NCI-H345 treated with DMSO at 0.1 percent for 48 hours (cell line): ENCODE data around the gene FTO.

ENCODE experiments used
- DNase-seq: peaks from one replicate; lab custom pipeline; 2025; ENCODE audit not compliant: unreplicated experiment; lab: John Stamatoyannopoulos, UW

The FTO gene

DNA sequence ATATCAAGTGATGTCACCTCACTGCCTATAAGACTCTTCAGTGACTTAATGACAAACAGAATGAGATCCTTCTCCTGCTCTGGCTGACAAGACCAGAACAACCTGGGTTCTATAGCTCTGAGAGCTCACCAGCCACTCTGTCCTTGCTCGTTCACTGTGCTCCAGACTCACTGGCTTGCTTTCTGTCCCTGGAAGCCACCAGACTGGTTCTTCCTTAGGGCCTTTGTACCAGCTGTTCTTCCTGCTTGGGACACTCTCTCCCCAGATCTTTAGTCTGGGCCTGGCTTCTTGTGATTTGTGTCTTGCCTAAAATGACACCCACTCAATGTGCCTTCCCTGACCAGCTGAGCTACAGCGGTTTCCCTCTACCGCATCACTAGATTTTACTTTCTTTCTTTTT is 76.1 kb downstream of the FTO start:
- DNase-seq = no peak

GRCh38 chr16:53781023-53781605 is 77.2 kb downstream of the FTO start:
- DNase-seq = no peak

DNA sequence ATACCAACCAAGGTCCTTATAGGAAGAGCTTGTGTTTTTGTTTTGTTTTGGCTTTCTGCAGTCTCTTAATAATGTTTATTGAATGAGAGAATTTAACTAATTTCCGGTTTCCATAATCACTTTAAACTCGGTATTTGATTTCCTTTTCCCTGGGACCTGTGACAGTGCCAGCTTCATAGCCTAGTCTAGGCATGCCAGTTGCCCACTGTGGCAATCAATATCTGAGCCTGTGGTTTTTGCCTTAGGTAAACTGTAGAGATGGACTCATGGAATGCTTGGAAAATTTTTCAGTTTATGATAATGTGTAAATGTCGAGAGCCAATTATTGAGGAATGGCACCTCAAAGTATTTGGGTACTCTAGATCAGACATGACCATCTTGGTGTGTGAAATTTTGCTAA is 78.2 kb downstream of the FTO start:
- DNase-seq = no peak

DNA sequence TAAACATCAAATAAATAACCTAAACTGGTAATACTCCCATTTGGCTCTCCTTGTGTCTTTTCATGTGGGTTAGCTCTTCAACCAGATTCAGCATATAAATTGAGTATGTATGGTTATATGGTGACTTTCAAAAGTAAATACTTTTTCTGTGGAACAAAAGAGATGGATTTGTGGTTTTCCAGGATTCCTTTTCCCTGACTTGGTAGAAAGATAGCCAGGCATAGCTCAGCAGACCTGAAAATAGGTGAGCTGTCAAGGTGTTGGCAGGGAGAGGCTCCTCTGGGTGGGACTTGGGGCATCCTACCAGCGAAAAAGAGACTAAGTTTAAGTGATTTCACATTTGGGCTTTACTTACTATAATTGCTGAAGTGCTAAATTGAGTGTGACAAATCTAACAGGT is 80.3 kb downstream of the FTO start:
- no peak for DNase-seq

DNA sequence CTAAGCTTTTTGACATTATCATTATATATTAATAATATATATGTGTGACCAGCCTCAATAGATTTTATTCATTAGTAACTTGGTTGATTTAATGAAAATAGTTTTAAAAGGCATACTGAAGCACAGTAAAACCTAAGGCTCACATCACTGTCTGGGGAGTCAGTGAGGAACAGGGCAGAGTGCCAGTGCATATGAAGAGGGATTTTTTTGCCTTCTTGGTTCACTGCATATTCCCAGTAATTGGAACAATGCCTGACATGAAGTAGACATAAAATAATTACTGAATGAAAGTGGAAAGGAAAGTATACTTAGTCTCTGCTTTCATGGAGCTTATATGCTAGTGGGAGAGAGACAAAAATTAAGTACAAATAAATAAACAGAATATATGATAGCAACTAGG is 81.1 kb downstream of the FTO start:
- no peak for DNase-seq

DNA sequence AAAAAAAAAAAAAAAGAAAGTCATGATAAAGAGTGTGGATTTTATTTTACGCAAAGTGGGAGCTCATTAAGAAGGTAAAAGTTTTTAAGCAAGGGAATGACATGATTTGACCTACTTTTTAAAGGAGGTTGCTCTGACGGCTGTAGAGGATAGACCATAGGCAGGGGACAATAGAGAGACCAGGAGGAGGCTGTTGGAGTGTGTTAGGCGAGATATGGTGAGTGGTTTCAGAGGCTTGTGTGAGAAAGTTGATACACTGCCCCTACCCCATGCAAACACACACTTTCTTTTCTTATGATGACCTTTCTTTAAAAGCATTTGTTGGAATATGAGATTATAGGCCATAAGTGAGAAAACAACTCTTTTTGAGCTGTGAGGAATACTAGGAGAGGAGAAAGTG is 82.0 kb downstream of the FTO start:
- no peak for DNase-seq

DNA sequence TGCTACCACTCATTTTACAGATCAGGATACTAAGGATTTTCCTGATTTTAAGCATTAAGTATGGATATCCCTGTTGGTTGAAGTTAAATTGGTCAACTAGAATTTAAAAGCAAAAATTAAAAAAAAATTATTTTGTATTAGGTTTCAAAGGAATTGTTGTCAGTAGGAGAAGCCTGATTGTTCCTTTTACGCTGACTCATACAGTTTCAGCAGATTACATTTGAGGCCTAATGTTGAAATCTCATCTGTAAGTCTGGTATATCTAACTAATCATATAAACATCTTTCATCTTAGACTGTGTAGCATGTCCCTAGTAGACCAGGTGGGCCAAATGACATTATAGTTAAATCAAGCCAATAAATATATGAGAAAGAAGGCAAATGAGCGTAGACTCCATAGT is 83.5 kb downstream of the FTO start:
- no peak for DNase-seq

DNA sequence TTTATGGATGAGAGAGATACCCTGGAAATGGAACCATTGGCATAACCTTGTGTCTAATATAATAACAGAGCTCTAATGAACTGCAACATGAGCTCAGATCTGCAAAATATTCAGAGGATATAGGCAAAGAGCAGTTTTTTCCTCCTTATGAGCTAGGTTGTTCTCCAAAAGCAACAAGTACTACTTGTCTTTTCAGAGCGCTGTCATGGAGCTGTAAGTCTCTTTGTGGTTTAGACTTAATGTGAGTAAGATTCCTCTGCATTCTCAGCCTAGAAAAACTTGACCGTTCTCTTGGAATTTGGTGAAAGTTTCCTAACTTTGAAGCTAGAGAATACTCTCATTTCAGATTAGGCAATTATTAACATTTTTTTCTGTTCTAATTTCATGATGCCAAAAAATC is 85.2 kb downstream of the FTO start:
- DNase-seq = no peak

- DNase-seq = no peak
Measured at GRCh38 chr16:53792161-53792951, 88.4 kb downstream of the FTO start.

GRCh38 chr16:53803451-53803850 is 99.5 kb downstream of the FTO start:
- no peak for DNase-seq

GRCh38 chr16:53803998-53804397 is 100.0 kb downstream of the FTO start:
- DNase-seq = no peak

DNA sequence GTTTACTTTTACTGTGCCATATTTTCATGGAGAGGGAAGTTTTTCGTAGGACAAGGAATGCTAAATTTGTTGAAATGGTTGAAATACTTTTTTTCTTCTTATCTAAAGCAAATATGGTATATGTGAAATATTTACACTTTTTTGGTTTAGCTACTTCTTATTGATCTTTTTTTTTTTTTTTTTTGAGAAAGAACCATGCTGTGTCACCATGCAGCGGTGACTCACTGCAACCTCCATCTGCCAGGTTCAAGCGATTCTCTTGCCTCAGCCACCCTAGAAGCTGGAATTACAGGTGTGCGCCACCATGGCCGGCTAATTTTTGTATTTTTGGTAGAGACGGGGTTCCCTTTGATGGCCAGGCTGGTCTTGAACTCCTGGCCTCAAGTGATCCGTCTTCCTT is 100.5 kb downstream of the FTO start:
- no peak for DNase-seq

- no peak for DNase-seq
Measured at GRCh38 chr16:53805113-53805512, 101.2 kb downstream of the FTO start.

DNA sequence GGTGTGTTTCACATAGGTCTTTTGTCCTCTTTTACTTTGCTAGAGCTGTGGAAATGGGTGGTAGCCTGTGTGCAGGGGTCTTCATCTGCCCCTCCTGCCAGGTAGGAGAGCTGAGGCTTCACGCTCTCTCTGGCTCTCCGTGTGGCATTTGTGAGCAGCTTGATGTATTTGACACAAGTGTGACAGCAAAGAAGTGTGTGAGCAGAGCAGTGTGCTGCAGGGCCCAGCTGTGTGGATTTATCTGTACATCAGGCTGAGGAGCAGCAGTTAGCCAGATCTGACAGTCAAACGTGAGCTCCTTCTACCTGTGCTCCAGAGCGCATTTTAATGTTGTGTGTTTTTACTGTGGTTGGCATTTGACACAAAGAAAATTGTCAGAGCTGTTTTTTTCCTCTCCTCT is 101.8 kb downstream of the FTO start:
- DNase-seq = no peak

DNA sequence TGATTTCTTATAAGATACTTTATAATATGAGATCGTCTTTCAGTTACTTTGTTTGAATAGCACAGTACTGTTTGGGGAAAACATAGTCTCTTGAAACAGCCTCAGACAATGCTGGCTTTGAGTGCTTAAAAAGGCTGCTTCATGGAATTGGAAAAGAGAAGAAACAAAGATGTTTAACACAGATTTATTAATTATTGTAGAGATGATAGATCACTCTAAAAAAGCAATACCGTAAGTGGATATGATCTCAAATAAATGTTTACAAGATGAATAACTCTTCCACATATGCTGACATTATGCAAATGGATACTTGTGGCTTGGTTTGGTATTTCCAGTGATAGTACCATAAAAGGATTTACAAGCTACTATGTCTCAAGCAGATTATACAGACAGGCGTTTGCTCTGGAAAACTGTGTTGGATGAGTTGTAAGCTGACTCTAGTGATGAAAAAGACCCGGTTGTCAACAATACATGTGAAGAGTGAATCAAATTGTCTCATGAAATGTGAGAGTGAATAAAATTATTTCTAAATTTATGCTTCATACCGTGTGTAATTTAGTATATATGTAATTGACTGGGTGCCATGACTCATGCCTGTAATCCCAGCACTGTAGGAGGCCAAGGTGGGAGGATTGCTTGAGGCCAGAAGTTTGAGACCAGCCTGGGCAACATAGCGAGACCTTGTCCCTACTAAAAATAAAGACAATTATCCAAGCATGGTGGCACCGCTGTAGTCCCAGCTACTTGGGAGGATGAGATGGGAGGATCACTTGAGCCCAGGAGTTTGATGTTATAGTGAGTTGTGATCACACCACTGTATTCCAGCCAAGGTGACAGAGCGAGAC is 105.4 kb downstream of the FTO start:
- no peak for DNase-seq

GRCh38 chr16:53812914-53813313 is 109.0 kb downstream of the FTO start:
- DNase-seq = no peak

- DNase-seq = no peak
Measured at GRCh38 chr16:53814801-53815200, 110.8 kb downstream of the FTO start.

DNA sequence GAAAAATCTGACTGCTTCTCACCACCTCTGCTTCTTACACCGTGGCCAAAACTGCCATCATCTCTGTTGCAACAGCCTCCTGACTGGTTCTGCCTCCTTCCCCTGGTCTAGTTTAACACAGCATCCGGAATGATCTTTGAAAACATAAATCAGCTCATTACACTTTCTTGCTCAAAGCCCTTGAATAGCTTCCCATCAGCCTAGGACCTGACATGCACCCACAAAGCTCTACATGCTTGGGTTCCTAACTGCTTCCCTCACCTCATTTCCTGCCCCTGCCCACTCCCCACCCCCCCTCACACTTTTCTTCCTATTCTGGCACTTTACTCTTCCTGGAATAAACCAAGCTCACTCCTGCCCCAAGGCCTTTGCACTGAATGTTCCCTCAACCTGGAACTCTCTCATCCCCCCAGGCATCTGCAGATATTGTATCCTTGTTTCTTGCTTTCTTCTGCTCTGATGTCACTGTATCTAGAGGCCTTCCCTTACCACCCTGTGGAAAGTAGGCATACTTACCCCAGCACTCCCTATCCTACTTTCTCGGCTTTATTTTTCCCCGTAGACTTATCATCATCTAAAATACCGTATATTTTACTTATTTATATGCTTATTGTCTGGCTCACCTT is 112.4 kb downstream of the FTO start:
- DNase-seq = no peak

DNA sequence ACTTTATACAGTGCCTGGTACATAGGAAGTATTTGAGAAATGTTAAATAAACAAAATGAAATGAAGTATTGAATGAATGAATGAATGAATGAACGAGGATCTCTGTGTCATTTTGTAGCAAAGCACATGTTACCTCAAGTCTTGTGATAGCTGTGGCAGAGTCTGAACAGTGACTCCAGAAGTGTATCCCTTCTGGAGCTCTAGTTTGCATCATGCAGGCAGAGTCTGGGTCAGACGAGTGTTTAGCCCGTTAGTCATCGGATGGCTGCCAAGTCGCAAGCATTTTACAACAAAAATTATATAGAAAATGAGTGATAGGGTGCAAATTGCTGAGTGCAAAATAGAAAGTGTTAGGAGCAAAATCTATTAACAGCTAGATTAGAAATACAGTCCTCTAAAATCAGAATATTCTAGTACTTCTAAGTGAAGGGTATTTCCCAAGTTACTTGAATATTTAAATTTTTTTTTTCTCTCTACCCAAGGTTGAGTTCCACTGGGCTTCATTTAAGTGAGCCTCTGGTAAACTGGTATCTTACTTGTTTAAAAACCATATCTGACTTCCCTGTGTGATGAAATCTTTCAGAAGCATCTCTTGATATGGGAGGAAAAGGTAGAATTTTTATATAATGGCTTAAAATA is 113.3 kb downstream of the FTO start:
- DNase-seq = no peak

- DNase-seq = no peak
Measured at GRCh38 chr16:53817812-53818550, 114.0 kb downstream of the FTO start.
